ENCODE data around the gene CFP.
A peak's percentile ranks its signal among the peaks of the same experiment; 100 is the strongest.

CFP gene

DNA sequence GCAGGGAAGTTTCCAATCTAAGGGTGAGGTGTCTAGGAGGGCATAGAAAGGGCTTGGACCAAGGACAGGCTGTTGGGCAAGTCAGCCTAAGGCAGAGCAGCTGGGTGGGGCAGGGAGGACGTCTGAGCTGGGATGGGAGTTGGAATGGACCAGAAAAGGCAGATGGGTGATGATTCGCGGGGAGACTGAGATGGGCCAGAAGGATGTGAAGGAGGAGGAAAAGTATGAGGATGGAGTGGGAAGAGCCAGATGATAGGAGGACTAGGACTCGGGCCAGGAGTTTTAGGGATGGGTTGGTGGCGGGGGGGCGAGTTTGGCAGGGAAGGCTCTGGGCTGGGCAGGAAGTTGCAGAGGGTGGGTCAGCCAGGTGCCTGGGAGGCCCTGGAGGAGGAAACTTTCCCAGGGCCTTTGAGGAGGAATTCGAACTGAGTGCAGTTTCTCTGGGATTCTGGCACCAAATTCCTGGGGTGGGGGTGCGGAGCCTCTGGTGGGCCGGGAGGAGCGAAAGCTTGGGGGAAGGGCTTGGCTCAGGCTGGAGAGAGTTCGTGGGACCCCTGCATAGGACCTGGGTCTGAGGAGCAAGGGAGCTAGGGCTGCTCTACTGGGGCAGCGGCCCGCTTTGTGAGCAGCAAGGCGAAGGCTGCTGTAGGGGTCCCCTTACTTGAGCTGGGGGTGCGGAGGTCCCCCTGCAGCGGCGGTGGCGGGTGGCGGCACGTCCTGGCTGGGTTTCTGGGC lies 56.2 kb downstream of the CFP start:
- DNase-seq, result peak; percentile 74
